ENCODE results near the gene EPO. TPM values are rescaled to one million over a fixed set of nuclear protein-coding genes. Genes with fewer than 3 reads are reported as not detected.

EPO gene
- total RNA-seq, 2 experiments from 2014 or later, result not detected

- intact Hi-C loops (cut with micrococcal nuclease), result no loop called here
- Mint-ChIP-seq H3K36me3 (peaks cover 30% of the 10 kb centered on the region), H3K9me3 (no peaks in the 10 kb centered on the region), H3K27me3 (no peaks in the 10 kb centered on the region), H3K4me1 (ENCODE audit: low read depth) (peaks cover 20% of the 10 kb centered on the region), H3K4me3 (no peak overlapping the region), H3K27ac (no peak overlapping the region)
- ChIA-PET CTCF (interaction anchor here (1.1 to 2.1 kb wide), 2 partner anchors 8 to 51 kb away, joined by 5 to 11 read pairs; no protein-coding TSS in a partner anchor), POLR2A (interaction anchor here (0.6 to 1.5 kb wide), 4 partner anchors 8 to 247 kb away, joined by 3 read pairs; partner anchors contain the start of gene PPP1R35)
- DNase-seq, result no peak
These were observed 36.4 kb upstream of the EPO start for GRCh38 chr7:100683659-100684533.

GRCh38 chr7:100684534-100685042, 35.7 kb upstream of the EPO start:
- DNase-seq, result no peak
- CTCF ChIA-PET, result interaction anchor here (2.1 kb wide), 1 partner anchor 7 kb away, joined by 11 read pairs; no protein-coding TSS in a partner anchor
- intact Hi-C loops (cut with micrococcal nuclease), result no loop called here
- Mint-ChIP-seq H3K4me1 (ENCODE audit: low read depth) (peaks cover 18% of the 10 kb centered on the region), H3K27me3 (no peaks in the 10 kb centered on the region), H3K4me3 (no peak overlapping the region), H3K27ac (no peak overlapping the region), H3K9me3 (no peaks in the 10 kb centered on the region), H3K36me3 (peaks cover 25% of the 10 kb centered on the region)
- POLR2A ChIA-PET, result interaction anchor here (0.6 to 1.5 kb wide), 2 partner anchors 169 to 248 kb away, joined by 3 read pairs; partner anchors contain the start of gene PPP1R35

- Mint-ChIP-seq H3K36me3 (peaks cover 20% of the 10 kb centered on the region), H3K4me3 (no peak overlapping the region), H3K4me1 (ENCODE audit: low read depth) (peaks cover 17% of the 10 kb centered on the region), H3K9me3 (no peaks in the 10 kb centered on the region), H3K27me3 (no peaks in the 10 kb centered on the region), H3K27ac (no peak overlapping the region)
- ChIA-PET POLR2A (interaction anchor here (0.6 kb wide), 1 partner anchor 168 kb away, joined by 3 read pairs; no protein-coding TSS in a partner anchor), CTCF (no interaction called here)
- intact Hi-C loops (cut with micrococcal nuclease), result no loop called here
- no peak for DNase-seq
These were observed 35.1 kb upstream of the EPO start for GRCh38 chr7:100685049-100685605.

- no peaks in the 10 kb centered on the region for H3K9me3 Mint-ChIP-seq
- DNase-seq, result no peak
- H3K4me1 Mint-ChIP-seq (ENCODE audit: low read depth), result peaks cover 12% of the 10 kb centered on the region
- H3K27ac Mint-ChIP-seq, result no peak overlapping the region
- H3K27me3 Mint-ChIP-seq, result no peaks in the 10 kb centered on the region
- ChIA-PET CTCF (no interaction called here), POLR2A (interaction anchor here (0.6 to 0.9 kb wide), 2 partner anchors 8 to 198 kb away, joined by 3 read pairs; no protein-coding TSS in a partner anchor)
- H3K36me3 Mint-ChIP-seq, result peaks cover 19% of the 10 kb centered on the region
- intact Hi-C loops (cut with micrococcal nuclease), result no loop called here
- no peak overlapping the region for H3K4me3 Mint-ChIP-seq
These were observed 34.6 kb upstream of the EPO start for GRCh38 chr7:100685631-100686145.

GRCh38 chr7:100686201-100686821, 34.0 kb upstream of the EPO start:
- Mint-ChIP-seq H3K36me3 (peaks cover 19% of the 10 kb centered on the region), H3K4me1 (ENCODE audit: low read depth) (peaks cover 12% of the 10 kb centered on the region), H3K27me3 (no peaks in the 10 kb centered on the region), H3K27ac (no peak overlapping the region), H3K9me3 (no peaks in the 10 kb centered on the region), H3K4me3 (no peak overlapping the region)
- no peak for DNase-seq
- intact Hi-C loops (cut with micrococcal nuclease), result no loop called here
- ChIA-PET CTCF (no interaction called here), POLR2A (interaction anchor here (0.6 to 0.9 kb wide), 2 partner anchors 9 to 197 kb away, joined by 3 read pairs; no protein-coding TSS in a partner anchor)

GRCh38 chr7:100686822-100687211, 33.5 kb upstream of the EPO start:
- Mint-ChIP-seq H3K4me3 (no peak overlapping the region), H3K4me1 (ENCODE audit: low read depth) (peaks cover 13% of the 10 kb centered on the region), H3K9me3 (no peaks in the 10 kb centered on the region), H3K36me3 (peaks cover 19% of the 10 kb centered on the region), H3K27me3 (no peaks in the 10 kb centered on the region), H3K27ac (no peak overlapping the region)
- no peak for DNase-seq
- ChIA-PET POLR2A (no interaction called here), CTCF (no interaction called here)
- intact Hi-C loops (cut with micrococcal nuclease), result no loop called here

GRCh38 chr7:100687261-100687660, 33.0 kb upstream of the EPO start:
- Mint-ChIP-seq H3K9me3 (no peaks in the 10 kb centered on the region), H3K27ac (no peak overlapping the region), H3K27me3 (no peaks in the 10 kb centered on the region), H3K4me1 (ENCODE audit: low read depth) (peaks cover 17% of the 10 kb centered on the region), H3K36me3 (peaks cover 19% of the 10 kb centered on the region), H3K4me3 (no peak overlapping the region)
- POLR2A ChIA-PET, result no interaction called here
- DNase-seq, result no peak
- CTCF ChIA-PET, result interaction anchor here (1.0 to 10.9 kb wide), 2 partner anchors 15 to 18 kb away, joined by 3 to 132 read pairs; partner anchors contain the start of gene POP7
- intact Hi-C loops (cut with micrococcal nuclease), result no loop called here

- CTCF ChIA-PET, result interaction anchor here (1.0 to 10.9 kb wide), 2 partner anchors 14 to 17 kb away, joined by 3 to 132 read pairs; partner anchors contain the start of gene POP7
These were observed 32.4 kb upstream of the EPO start for GRCh38 chr7:100687751-100688300.

GRCh38 chr7:100688326-100688860, 31.9 kb upstream of the EPO start:
- POLR2A ChIA-PET, result no interaction called here
- H3K9me3 Mint-ChIP-seq, result no peaks in the 10 kb centered on the region
- no peak overlapping the region for H3K27ac Mint-ChIP-seq
- no peak overlapping the region for H3K4me3 Mint-ChIP-seq
- intact Hi-C loops (cut with micrococcal nuclease), result no loop called here
- no peak for DNase-seq
- CTCF ChIA-PET, result interaction anchor here (1.0 to 10.9 kb wide), 3 partner anchors 14 to 16 kb away, joined by 3 to 132 read pairs (median 6); partner anchors contain the start of gene POP7
- peaks cover 24% of the 10 kb centered on the region for H3K4me1 Mint-ChIP-seq (ENCODE audit: low read depth)
- H3K36me3 Mint-ChIP-seq, result peaks cover 21% of the 10 kb centered on the region
- H3K27me3 Mint-ChIP-seq, result no peaks in the 10 kb centered on the region

More at GRCh38 chr7:100687751-100688300, 32.4 kb upstream of the EPO start:
- H3K27me3 Mint-ChIP-seq, result no peaks in the 10 kb centered on the region
- intact Hi-C loops (cut with micrococcal nuclease), result no loop called here
- H3K4me1 Mint-ChIP-seq (ENCODE audit: low read depth), result peaks cover 22% of the 10 kb centered on the region
- no peak overlapping the region for H3K27ac Mint-ChIP-seq
- no peaks in the 10 kb centered on the region for H3K9me3 Mint-ChIP-seq
- POLR2A ChIA-PET, result no interaction called here
- no peak overlapping the region for H3K4me3 Mint-ChIP-seq
- no peak for DNase-seq
- H3K36me3 Mint-ChIP-seq, result peaks cover 19% of the 10 kb centered on the region

GRCh38 chr7:100689230-100690135, 30.8 kb upstream of the EPO start:
- H3K4me1 Mint-ChIP-seq (ENCODE audit: low read depth), result peaks cover 24% of the 10 kb centered on the region
- H3K27ac Mint-ChIP-seq, result no peak overlapping the region
- H3K9me3 Mint-ChIP-seq, result no peaks in the 10 kb centered on the region
- H3K36me3 Mint-ChIP-seq, result peaks cover 21% of the 10 kb centered on the region
- ChIA-PET POLR2A (interaction anchor here (0.6 kb wide), 1 partner anchor 212 kb away, joined by 3 read pairs; no protein-coding TSS in a partner anchor), CTCF (interaction anchor here (1.0 to 10.9 kb wide), 7 partner anchors 11 to 104 kb away, joined by 5 to 132 read pairs (median 33); partner anchors contain the start of genes FBXO24, LRCH4, MOSPD3 and POP7)
- H3K4me3 Mint-ChIP-seq, result no peak overlapping the region
- H3K27me3 Mint-ChIP-seq, result no peaks in the 10 kb centered on the region
- intact Hi-C loops (cut with micrococcal nuclease), result loop anchor here (5.0 kb wide), 3 partner anchors 57 to 127 kb away; partner anchors contain the start of genes FBXO24 and LRCH4
- no peak for DNase-seq
